MM.1S (cell line): ENCODE results near the gene RPS21.

Experiments
- CTCF ChIP-seq: fragments of 300-600 bp; sonication (generic); IDR thresholded peaks from 2 replicates; pipeline ENCODE4 v1.5.1; 2016; ENCODE audit warnings: antibody characterized with exemption, low read length, mixed read lengths
- EZH2 ChIP-seq: fragments of 300-600 bp; sonication (generic); optimal IDR thresholded peaks from 2 replicates; pipeline ENCODE3; 2017; ENCODE audit warnings: low read depth, mild to moderate bottlenecking, antibody characterized with exemption, low read length, mixed read lengths
- EZH2phosphoT487 ChIP-seq: fragments of 300-600 bp; sonication (generic); IDR thresholded peaks from 2 replicates; pipeline ENCODE4 v1.6.1; 2018; ENCODE audit warnings: antibody characterized with exemption, low read length

GRCh38 chr20:62361799-62362589 is 24.9 kb upstream of the RPS21 start:
- TF ChIP-seq CTCF, result no peak
- TF ChIP-seq EZH2, result no peak
- TF ChIP-seq EZH2phosphoT487, result no peak
